ENCODE results near the gene FN1.
A peak's percentile ranks its signal among the peaks of the same experiment; 100 is the strongest.

Gene FN1

GRCh38 chr2:215454519-215455246 lies 18.8 kb upstream of the FN1 start:
- Histone ChIP-seq H3K4me3 (no peak overlapping the region), H3K27ac (no peak overlapping the region)
- peak; percentile 58 for TF ChIP-seq CTCF (IDR thresholded peaks at IDR 0.05)
- no peak for DNase-seq (ENCODE audit: low spot score)

- no peak overlapping the region for H3K4me3 ChIP-seq
Observed at GRCh38 chr2:215452725-215453124, 16.9 kb upstream of the FN1 start.

DNA sequence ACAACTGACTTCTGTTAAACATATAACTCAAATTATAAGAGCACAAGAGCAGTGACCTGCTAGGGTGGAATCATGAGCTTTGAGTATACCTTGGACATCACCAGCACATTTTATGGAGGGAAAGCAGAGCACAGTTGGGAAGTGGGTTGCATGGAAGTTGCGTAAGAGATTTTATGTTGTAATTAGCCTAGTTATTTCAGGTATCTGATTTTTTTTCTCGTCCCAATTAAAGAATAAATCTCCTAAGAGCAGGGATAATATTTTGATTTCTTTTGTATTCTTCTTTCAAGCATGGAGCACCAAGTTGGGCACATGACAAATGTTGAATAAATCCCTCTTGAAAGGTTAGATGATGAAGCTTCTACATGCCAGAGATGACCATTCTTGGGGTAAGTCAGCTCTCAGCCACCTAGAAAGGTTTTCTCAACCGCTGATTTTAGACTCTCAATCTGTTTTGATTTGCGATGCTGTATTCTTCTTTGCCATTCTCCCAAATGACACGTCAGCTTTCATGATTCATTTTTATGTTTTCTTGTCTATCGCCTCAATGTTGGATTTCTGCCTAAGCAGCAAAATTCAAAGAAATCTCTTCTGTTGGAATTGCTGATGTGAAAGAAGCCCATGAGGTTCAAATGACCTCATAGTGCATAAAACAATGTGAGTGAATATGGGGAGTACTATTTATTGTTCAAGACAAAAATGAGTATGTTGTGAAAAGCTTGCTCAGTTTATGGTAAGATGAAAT lies 15.3 kb upstream of the FN1 start:
- Histone ChIP-seq H3K4me3 (no peak overlapping the region), H3K27ac (no peak overlapping the region)
- DNase-seq (ENCODE audit: low spot score), result no peak
- no peak for TF ChIP-seq CTCF (IDR thresholded peaks at IDR 0.05)

More at GRCh38 chr2:215452725-215453124, 16.9 kb upstream of the FN1 start:
- no peak for TF ChIP-seq CTCF (IDR thresholded peaks at IDR 0.05)
- no peak for DNase-seq (ENCODE audit: low spot score)
- no peak overlapping the region for H3K27ac ChIP-seq

DNA sequence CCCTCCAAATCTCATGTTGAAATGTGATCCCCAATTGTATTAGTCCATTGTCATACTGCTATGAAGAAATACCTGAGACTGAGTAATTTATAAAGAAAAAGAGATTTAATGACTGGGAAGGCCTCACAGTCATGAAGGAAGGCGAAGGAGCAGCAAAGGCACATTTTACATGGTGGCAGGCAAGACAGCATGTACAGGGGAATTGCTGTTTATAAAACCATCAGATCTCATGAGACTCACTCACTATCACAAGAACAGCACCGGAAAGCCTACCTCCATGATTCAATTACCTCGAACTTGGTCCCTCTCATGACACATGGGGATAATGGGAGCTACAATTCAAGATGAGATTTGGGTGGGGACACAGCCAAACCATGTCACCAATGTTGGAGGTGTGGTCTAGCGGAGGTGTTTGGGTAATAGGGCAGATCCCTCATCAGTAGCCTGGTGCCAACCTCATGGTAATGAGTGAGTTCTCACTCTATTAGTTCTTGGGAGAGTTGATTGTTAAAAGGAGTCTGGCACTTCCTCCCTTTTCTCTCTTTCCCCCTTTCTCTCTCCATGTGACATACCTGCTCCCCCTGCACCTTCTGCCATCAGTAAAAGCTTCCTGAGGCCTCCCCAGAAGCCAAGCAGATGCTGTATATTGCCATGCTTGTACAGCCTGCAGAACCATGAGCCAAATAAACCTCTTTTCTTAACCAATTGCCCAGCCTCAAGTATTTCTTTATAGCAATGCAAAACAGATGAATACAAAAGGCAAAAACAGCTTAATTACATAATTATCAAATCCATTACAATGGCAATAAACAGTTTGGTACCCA lies 14.5 kb upstream of the FN1 start:
- TF ChIP-seq CTCF (IDR thresholded peaks at IDR 0.05), result no peak
- no peak overlapping the region for H3K27ac ChIP-seq
- DNase-seq (ENCODE audit: low spot score), result no peak
- no peak overlapping the region for H3K4me3 ChIP-seq

DNA sequence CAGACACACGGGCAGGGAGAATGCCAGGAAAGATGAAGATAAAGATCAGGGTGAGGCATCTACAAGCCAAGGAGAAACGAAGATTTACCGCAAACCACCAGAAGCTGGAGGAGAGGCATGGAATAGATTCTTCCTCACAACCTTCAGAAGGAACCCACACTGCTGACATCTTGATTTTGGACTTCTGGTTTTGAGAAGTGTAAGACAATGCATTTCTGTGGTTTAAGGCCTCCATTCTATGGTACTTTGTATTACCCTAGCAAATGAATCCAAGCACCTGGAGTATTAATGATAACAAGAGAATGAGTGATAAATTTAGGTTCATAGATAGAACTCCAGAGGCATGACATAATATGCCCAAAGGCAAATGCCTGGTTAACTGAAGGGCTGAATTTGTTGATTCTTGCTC lies 11.8 kb upstream of the FN1 start:
- no peak overlapping the region for H3K4me3 ChIP-seq
- no peak overlapping the region for H3K27ac ChIP-seq
- no peak for TF ChIP-seq CTCF (IDR thresholded peaks at IDR 0.05)
- no peak for DNase-seq (ENCODE audit: low spot score)

DNA sequence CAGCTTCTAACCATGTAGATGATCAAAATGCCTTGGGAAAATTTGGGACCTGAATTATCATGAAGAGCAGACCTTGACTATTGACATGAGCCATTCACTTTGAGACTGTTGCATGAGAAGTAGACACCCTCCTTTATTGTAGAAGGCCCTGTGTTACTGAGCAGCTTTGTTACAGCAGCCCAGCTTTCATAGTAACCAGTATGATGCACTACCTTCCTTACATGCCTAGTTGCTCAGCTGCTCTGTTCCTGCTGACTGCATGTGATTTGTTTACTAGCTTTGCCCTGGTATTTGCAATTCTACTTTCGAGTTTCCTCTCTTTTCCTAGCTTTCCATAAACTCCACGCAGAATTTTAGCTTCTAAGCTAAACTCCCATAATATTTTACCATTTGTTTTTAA lies 11.2 kb upstream of the FN1 start:
- Histone ChIP-seq H3K4me3 (no peak overlapping the region), H3K27ac (no peak overlapping the region)
- no peak for TF ChIP-seq CTCF (IDR thresholded peaks at IDR 0.05)
- no peak for DNase-seq (ENCODE audit: low spot score)

All from coronary artery (tissue), 2 donors.